HG03571 (cell line): ENCODE results near the gene PDE2A.

Source experiments
- ATAC-seq: cut with Tn5 transposase; IDR thresholded peaks from one replicate; pipeline ENCODE4 v1.9.1; 2021; ENCODE audit not compliant: unreplicated experiment

Gene PDE2A

GRCh38 chr11:72592698-72593495, 81.3 kb downstream of the PDE2A start:
- no peak for ATAC-seq

- ATAC-seq, result no peak
Observed at GRCh38 chr11:72591785-72592502, 82.3 kb downstream of the PDE2A start.

- no peak for ATAC-seq
Observed at GRCh38 chr11:72591023-72591422, 83.2 kb downstream of the PDE2A start.

- ATAC-seq, result no peak
Observed at GRCh38 chr11:72589802-72590761, 84.1 kb downstream of the PDE2A start.

GRCh38 chr11:72588421-72589410, 85.5 kb downstream of the PDE2A start:
- no peak for ATAC-seq

- no peak for ATAC-seq
Observed at GRCh38 chr11:72587696-72588095, 86.5 kb downstream of the PDE2A start.

- no peak for ATAC-seq
Observed at GRCh38 chr11:72586321-72587090, 87.7 kb downstream of the PDE2A start.

GRCh38 chr11:72585762-72586311, 88.4 kb downstream of the PDE2A start:
- ATAC-seq, result no peak

- ATAC-seq, result no peak
Observed at GRCh38 chr11:72584939-72585597, 89.2 kb downstream of the PDE2A start.

GRCh38 chr11:72584293-72584938, 89.8 kb downstream of the PDE2A start:
- no peak for ATAC-seq

GRCh38 chr11:72583616-72584292, 90.5 kb downstream of the PDE2A start:
- ATAC-seq, result no peak

GRCh38 chr11:72583177-72583553, 91.1 kb downstream of the PDE2A start:
- ATAC-seq, result no peak

GRCh38 chr11:72582206-72583176, 91.7 kb downstream of the PDE2A start:
- no peak for ATAC-seq

GRCh38 chr11:72581067-72581466, 93.2 kb downstream of the PDE2A start:
- ATAC-seq, result no peak

GRCh38 chr11:72580642-72580950, 93.6 kb downstream of the PDE2A start:
- ATAC-seq, result no peak

GRCh38 chr11:72579816-72580641, 94.2 kb downstream of the PDE2A start:
- no peak for ATAC-seq
